Mesenchymal stem cell (in vitro differentiated cells and primary cell): ENCODE data around the gene PRKG1.

Experiments
- DNase-seq: peaks from one replicate; pipeline ENCODE4 v3.0.0-alpha.2; 2013
- H2AFZ ChIP-seq: one replicate; pipeline ENCODE4 v1.6.1; 2013; ENCODE audit warnings: low read depth, mild to moderate bottlenecking, control low read depth, inconsistent platforms, low read length, moderate library complexity
- H2AK5ac ChIP-seq: 2 replicates; pipeline ENCODE4 v1.6.1; 2013; ENCODE audit warnings: low read length, moderate library complexity, mild to moderate bottlenecking, inconsistent platforms; ENCODE audit not compliant: severe bottlenecking
- H2BK120ac ChIP-seq: one replicate; pipeline ENCODE4 v1.6.1; 2013; ENCODE audit warnings: low read depth, mild to moderate bottlenecking, inconsistent platforms, low read length, moderate library complexity
- H2BK12ac ChIP-seq, 2 experiments: one replicate each; pipeline ENCODE4 v1.6.1; 2013; ENCODE audit warnings: inconsistent platforms in 2 of 2, low read length in 2 of 2, mild to moderate bottlenecking in 2 of 2, moderate library complexity in 2 of 2, control low read depth in 1 of 2
- H2BK15ac ChIP-seq: one replicate; pipeline ENCODE4 v1.6.1; 2013; ENCODE audit warnings: mild to moderate bottlenecking, low read depth, inconsistent platforms; ENCODE audit not compliant: poor library complexity, severe bottlenecking
- H2BK5ac ChIP-seq: 2 replicates; pipeline ENCODE4 v1.6.1; 2013; ENCODE audit warnings: low read depth, mild to moderate bottlenecking, low read length, control low read depth, inconsistent platforms; ENCODE audit not compliant: poor library complexity, severe bottlenecking
- H3K14ac ChIP-seq, 2 experiments: one replicate each; pipeline ENCODE4 v1.6.1; 2013; ENCODE audit warnings: inconsistent platforms in 2 of 2, low read length in 2 of 2, control low read depth in 1 of 2, mild to moderate bottlenecking in 1 of 2, moderate library complexity in 1 of 2
- H3K18ac ChIP-seq, 2 experiments: one replicate each; pipeline ENCODE4 v1.6.1; 2013; ENCODE audit warnings: inconsistent platforms in 2 of 2, low read length in 2 of 2, control low read depth in 1 of 2, low read depth in 1 of 2, mild to moderate bottlenecking in 1 of 2
- H3K23ac ChIP-seq, 2 experiments: one replicate each; pipeline ENCODE4 v1.6.1; 2013; ENCODE audit warnings: inconsistent platforms in 2 of 2, low read length in 2 of 2, mild to moderate bottlenecking in 2 of 2, moderate library complexity in 2 of 2, control low read depth in 1 of 2
- H3K27ac ChIP-seq: 2 replicates; pipeline ENCODE4 v1.5.1; 2013; ENCODE audit warnings: mild to moderate bottlenecking, moderate library complexity, low read length, control low read depth, inconsistent platforms; ENCODE audit not compliant: poor library complexity, severe bottlenecking
- H3K27me3 ChIP-seq, 2 experiments: 2 replicates each; pipeline versions ENCODE4 v1.6.1 to v1.7.0; 2013; ENCODE audit warnings: low read length in 2 of 2, mild to moderate bottlenecking in 2 of 2, moderate library complexity in 2 of 2, control low read depth in 1 of 2, inconsistent platforms in 1 of 2; ENCODE audit not compliant: control insufficient read depth in 1 of 2, insufficient read depth in 1 of 2
- H3K36me3 ChIP-seq, 2 experiments: 2 replicates each; pipeline versions ENCODE4 v1.6.1 to v1.7.0; 2013; ENCODE audit warnings: low read length in 2 of 2, control low read depth in 1 of 2, inconsistent platforms in 1 of 2, low read depth in 1 of 2, mild to moderate bottlenecking in 1 of 2; ENCODE audit not compliant: insufficient read depth in 2 of 2, control insufficient read depth in 1 of 2
- H3K4ac ChIP-seq, 2 experiments: one replicate each; pipeline ENCODE4 v1.6.1; 2013; ENCODE audit warnings: inconsistent platforms in 2 of 2, low read length in 2 of 2, mild to moderate bottlenecking in 2 of 2, moderate library complexity in 2 of 2, control low read depth in 1 of 2, low read depth in 1 of 2
- H3K4me1 ChIP-seq: 2 replicates; pipeline ENCODE4 v1.6.1; 2013; ENCODE audit warnings: low read depth, low read length, control low read depth; ENCODE audit not compliant: control insufficient read depth, insufficient read depth
- H3K4me2 ChIP-seq: 2 replicates; pipeline ENCODE4 v1.6.1; 2013; ENCODE audit warnings: low read length, mild to moderate bottlenecking, inconsistent platforms; ENCODE audit not compliant: poor library complexity, severe bottlenecking
- H3K4me3 ChIP-seq, 2 experiments: 2 replicates each; pipeline versions ENCODE4 v1.5.1 to v1.7.0; 2013; ENCODE audit warnings: low read length in 2 of 2, mild to moderate bottlenecking in 2 of 2, control low read depth in 1 of 2, low read depth in 1 of 2; ENCODE audit not compliant: insufficient read depth in 1 of 2
- H3K79me1 ChIP-seq: replicated peaks from 2 replicates; pipeline ENCODE4 v1.6.1; 2013; ENCODE audit warnings: mild to moderate bottlenecking, control low read depth, low read length, inconsistent platforms; ENCODE audit not compliant: poor library complexity, severe bottlenecking
- H3K9ac ChIP-seq: 2 replicates; pipeline ENCODE4 v1.7.0; 2013; ENCODE audit warnings: mild to moderate bottlenecking, low read length, moderate library complexity
- H3K9me3 ChIP-seq: 2 replicates; pipeline ENCODE4 v1.7.0; 2013; ENCODE audit warnings: mild to moderate bottlenecking, low read length; ENCODE audit not compliant: control insufficient read depth
- H4K8ac ChIP-seq: one replicate; pipeline ENCODE4 v1.6.1; 2013; ENCODE audit warnings: inconsistent platforms, mild to moderate bottlenecking, low read length, moderate library complexity
- H4K91ac ChIP-seq: one replicate; pipeline ENCODE4 v1.6.1; 2013; ENCODE audit warnings: mild to moderate bottlenecking, low read length, inconsistent platforms
- WGBS: methylation state at CpG from one replicate; pipeline ENCODE4 v1.1.7; 2013; ENCODE audit warnings: mixed read lengths; 5-methylcytosine and 5-hydroxymethylcytosine counted together

Gene PRKG1

DNA sequence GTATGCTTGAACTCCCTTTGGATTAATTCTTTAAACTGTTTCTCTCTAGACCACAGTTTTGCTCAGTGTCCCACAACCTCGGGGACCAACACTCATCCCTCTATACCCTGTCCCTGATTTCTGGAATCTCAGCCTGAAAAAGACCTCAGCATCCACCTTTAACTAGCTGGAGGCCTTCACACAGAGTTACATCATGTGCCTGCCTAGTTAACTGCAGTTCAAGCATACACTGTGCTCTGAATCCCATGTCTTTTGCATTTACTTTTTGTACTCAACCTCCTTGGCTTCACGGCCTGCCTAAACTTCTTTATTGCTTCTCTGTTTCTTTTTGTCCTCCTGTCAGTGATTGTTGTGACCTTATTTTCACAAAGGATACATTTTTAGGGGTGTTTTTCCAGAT, 66.7 kb downstream of the PRKG1 start:
- Histone ChIP-seq H2AK5ac (no peak overlapping the region), H4K8ac (no peak overlapping the region), H3K4me3 (no peak overlapping the region), H4K91ac (no peak overlapping the region), H2AFZ (no peak overlapping the region), H3K14ac (no peak overlapping the region), H2BK5ac (no peak overlapping the region), H3K18ac (no peak overlapping the region), H2BK120ac (no peak overlapping the region), H3K9ac (no peak overlapping the region), H3K4me1 (no peaks in the 10 kb centered on the region), H3K27ac (no peak overlapping the region), H3K4ac (no peak overlapping the region), H3K79me1 (no peaks in the 10 kb centered on the region), H3K9me3 (no peaks in the 10 kb centered on the region), H2BK12ac (no peak overlapping the region), H3K23ac (no peak overlapping the region), H3K36me3 (no peaks in the 10 kb centered on the region), H3K4me2 (no peak overlapping the region), H3K27me3 (no peaks in the 10 kb centered on the region), H2BK15ac (no peak overlapping the region)
- DNase-seq: no peak
- WGBS: 68% methylated on average over 1 of the region's 2 CpGs

DNA sequence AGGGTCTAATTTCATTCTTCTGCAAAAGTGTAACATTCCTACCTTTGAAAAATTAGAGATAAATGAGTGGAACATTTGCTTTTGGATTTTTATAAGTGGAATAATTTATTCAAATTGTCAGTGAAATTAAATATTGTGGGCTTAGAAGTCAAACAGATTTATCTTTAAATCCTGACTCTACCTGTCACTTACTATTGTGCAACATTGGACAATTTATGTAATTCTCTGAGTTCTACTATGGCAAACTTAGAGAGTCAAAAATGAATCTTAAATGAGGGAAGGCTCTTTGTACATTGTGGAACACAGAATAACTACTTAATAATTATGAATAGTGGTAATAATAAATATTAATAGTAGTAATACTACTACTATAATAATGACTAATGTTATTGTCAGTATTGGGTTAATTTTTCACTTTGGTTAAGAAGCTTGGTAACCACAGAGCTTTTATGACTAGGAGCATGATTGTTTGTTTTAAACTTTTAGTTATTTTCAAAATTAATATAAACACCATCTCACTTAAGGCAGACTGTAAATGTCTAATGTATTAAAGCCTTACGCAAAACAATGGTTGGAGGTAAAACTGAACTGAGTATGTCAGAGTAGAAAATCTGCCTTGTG, 70.0 kb downstream of the PRKG1 start:
- no peaks in the 10 kb centered on the region for H3K9me3 ChIP-seq
- no peak overlapping the region for H3K14ac ChIP-seq
- H2BK15ac ChIP-seq: no peak overlapping the region
- H3K79me1 ChIP-seq: no peaks in the 10 kb centered on the region
- no peaks in the 10 kb centered on the region for H3K27me3 ChIP-seq
- no peak overlapping the region for H2AFZ ChIP-seq
- H3K36me3 ChIP-seq: no peaks in the 10 kb centered on the region
- DNase-seq: no peak
- no peak overlapping the region for H3K27ac ChIP-seq
- H3K23ac ChIP-seq: no peak overlapping the region
- no peak overlapping the region for H3K18ac ChIP-seq
- no peak overlapping the region for H2BK12ac ChIP-seq
- H2AK5ac ChIP-seq: no peak overlapping the region
- no peaks in the 10 kb centered on the region for H3K4me1 ChIP-seq
- no peak overlapping the region for H3K4me2 ChIP-seq
- WGBS: 87% methylated on average over 1 of the region's 1 CpG
- no peak overlapping the region for H4K8ac ChIP-seq
- no peak overlapping the region for H3K4ac ChIP-seq
- no peak overlapping the region for H3K4me3 ChIP-seq
- no peak overlapping the region for H2BK120ac ChIP-seq
- no peak overlapping the region for H3K9ac ChIP-seq
- H2BK5ac ChIP-seq: no peak overlapping the region
- no peak overlapping the region for H4K91ac ChIP-seq

DNA sequence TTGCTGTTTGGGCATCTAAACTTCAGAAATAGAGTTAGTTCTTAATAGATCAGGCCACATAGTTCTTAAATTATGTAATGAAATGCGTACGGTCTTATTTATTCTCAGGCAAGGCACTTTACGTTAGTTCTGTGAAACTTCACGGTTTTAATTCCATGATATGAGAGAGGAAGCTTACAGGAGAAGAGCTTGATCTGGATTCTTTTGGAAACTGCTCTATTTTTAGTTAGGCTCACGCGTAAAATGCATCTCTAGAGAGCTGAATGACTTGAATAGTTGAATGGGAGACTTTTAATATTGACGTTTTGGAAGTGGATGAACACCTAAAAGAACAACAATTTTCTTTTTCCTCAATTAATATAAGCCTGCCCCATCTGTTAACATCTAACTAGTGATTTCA, 71.1 kb downstream of the PRKG1 start:
- Histone ChIP-seq H2BK5ac (no peak overlapping the region), H2AK5ac (no peak overlapping the region), H3K4me1 (no peaks in the 10 kb centered on the region), H4K91ac (no peak overlapping the region), H3K9me3 (no peaks in the 10 kb centered on the region), H3K79me1 (no peaks in the 10 kb centered on the region), H3K14ac (no peak overlapping the region), H3K36me3 (no peaks in the 10 kb centered on the region), H2BK15ac (no peak overlapping the region), H3K18ac (no peak overlapping the region), H3K4ac (no peak overlapping the region), H2BK120ac (no peak overlapping the region), H3K4me3 (no peak overlapping the region), H3K9ac (no peak overlapping the region), H2AFZ (no peak overlapping the region), H2BK12ac (no peak overlapping the region), H3K27me3 (no peaks in the 10 kb centered on the region), H4K8ac (no peak overlapping the region), H3K23ac (no peak overlapping the region), H3K27ac (no peak overlapping the region), H3K4me2 (no peak overlapping the region)
- no peak for DNase-seq
- WGBS: 98% methylated on average over 4 of the region's 7 CpGs

DNA sequence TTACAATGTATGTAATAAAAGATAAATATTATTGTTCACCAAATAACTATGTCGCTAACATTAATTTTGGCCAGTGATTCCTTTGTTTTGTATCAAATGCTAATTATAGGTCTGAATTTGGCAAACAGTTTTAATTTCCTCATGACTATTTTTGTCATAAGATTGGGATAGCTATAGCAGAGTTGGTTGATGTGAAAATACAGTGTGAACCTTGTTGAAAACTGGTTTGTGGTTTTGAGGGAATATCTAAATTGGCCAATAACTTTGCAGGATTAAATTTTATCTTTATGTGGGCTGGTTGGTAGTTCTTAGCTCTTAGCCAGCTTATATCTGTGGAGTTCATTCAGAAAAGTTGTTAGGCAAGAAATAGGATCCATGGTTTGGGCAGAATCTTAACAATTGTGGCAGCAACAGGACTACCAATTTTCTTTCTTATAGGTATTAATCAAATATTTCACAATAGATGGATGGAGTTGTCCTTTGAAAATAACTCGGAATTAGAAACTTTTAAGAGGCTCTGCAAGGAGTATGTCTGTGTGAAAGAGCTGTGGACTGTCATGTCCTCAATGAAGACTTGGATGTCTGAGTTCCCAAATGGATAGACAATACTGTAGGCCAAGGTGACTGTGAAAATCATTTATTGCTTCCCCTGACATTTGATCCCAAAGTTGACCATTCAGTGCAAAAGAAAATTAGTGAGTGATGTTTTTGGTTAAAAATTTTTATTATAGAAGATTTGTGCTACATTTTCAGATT, 73.5 kb downstream of the PRKG1 start:
- Histone ChIP-seq H3K27ac (no peak overlapping the region), H3K14ac (no peak overlapping the region), H4K91ac (no peak overlapping the region), H2BK15ac (no peak overlapping the region), H3K4ac (no peak overlapping the region), H3K4me3 (no peak overlapping the region), H3K36me3 (no peaks in the 10 kb centered on the region), H3K18ac (no peak overlapping the region), H2BK5ac (no peak overlapping the region), H4K8ac (no peak overlapping the region), H3K79me1 (no peaks in the 10 kb centered on the region), H2BK120ac (no peak overlapping the region), H2BK12ac (no peak overlapping the region), H3K9me3 (no peaks in the 10 kb centered on the region), H3K27me3 (no peaks in the 10 kb centered on the region), H2AK5ac (no peak overlapping the region), H3K9ac (no peak overlapping the region), H2AFZ (no peak overlapping the region), H3K4me1 (no peaks in the 10 kb centered on the region), H3K4me2 (no peak overlapping the region), H3K23ac (no peak overlapping the region)
- DNase-seq: no peak
- WGBS: 98% methylated on average over 2 of the region's 2 CpGs
